Calu3 (cell line): ENCODE data around the gene RPS6KA4. TPM values are rescaled to one million over a fixed set of nuclear protein-coding genes. Genes with fewer than 3 reads are reported as not detected.
A peak's percentile ranks its signal among the peaks of the same experiment; 100 is the strongest.

Source experiments
- BruUV-seq: library from RNA; stranded (reverse); fragments of 400-500 nt; replicated peaks from 2 replicates; lab custom pipeline; 2021; lab: Mats Ljungman, UMichigan
- CTCF ChIA-PET: fragments of 300-600 bp; sonication (Branson Sonifier 250); formaldehyde crosslinking; loops from one replicate; lab custom pipeline; 2022; ENCODE audit warnings: antibody characterized with exemption; lab: Charles Lee
- DNase-seq: peaks from one replicate; pipeline ENCODE4 v3.0.0; 2022
- H3K27ac Mint-ChIP-seq: one replicate; pipeline ENCODE4 v1.8.0; 2022; ENCODE audit warnings: mixed read lengths; ENCODE audit not compliant: unreplicated experiment
- H3K27me3 Mint-ChIP-seq: one replicate; pipeline ENCODE4 v1.8.0; 2022; ENCODE audit warnings: mixed read lengths; ENCODE audit not compliant: unreplicated experiment
- H3K36me3 Mint-ChIP-seq: one replicate; pipeline ENCODE4 v1.8.0; 2022; ENCODE audit warnings: mild to moderate bottlenecking, moderate library complexity, mixed read lengths; ENCODE audit not compliant: insufficient read depth, unreplicated experiment
- H3K4me1 Mint-ChIP-seq: one replicate; pipeline ENCODE4 v1.8.0; 2022; ENCODE audit warnings: mild to moderate bottlenecking, low read depth, mixed read lengths; ENCODE audit not compliant: unreplicated experiment
- H3K4me3 Mint-ChIP-seq: one replicate; pipeline ENCODE4 v1.8.0; 2022; ENCODE audit warnings: mild to moderate bottlenecking, low read depth, moderate library complexity, mixed read lengths; ENCODE audit not compliant: unreplicated experiment
- H3K9me3 Mint-ChIP-seq: one replicate; pipeline ENCODE4 v1.8.0; 2022; ENCODE audit warnings: low read depth, mixed read lengths; ENCODE audit not compliant: unreplicated experiment
- intact Hi-C: fragments of 100-400 bp; cut with micrococcal nuclease; formaldehyde crosslinking; loops from one replicate; pipeline ENCODE4 v1.10.0; 2022; ENCODE audit not compliant: unreplicated experiment
- total RNA-seq: library from RNA; stranded (reverse); gene quantifications from 2 replicates; pipeline ENCODE4 v1.2.3, GENCODE V29; 2022
- TF ChIP-seq, protein P1 (sequence below): fragments of 200-600 bp; IDR thresholded peaks from one replicate; pipeline ENCODE4 v1.8.0; 2022; ENCODE audit warnings: antibody characterized with exemption; ENCODE audit not compliant: unreplicated experiment

The RPS6KA4 gene
- total RNA-seq, 1 experiment from 2014 or later = 46.0 TPM

DNA sequence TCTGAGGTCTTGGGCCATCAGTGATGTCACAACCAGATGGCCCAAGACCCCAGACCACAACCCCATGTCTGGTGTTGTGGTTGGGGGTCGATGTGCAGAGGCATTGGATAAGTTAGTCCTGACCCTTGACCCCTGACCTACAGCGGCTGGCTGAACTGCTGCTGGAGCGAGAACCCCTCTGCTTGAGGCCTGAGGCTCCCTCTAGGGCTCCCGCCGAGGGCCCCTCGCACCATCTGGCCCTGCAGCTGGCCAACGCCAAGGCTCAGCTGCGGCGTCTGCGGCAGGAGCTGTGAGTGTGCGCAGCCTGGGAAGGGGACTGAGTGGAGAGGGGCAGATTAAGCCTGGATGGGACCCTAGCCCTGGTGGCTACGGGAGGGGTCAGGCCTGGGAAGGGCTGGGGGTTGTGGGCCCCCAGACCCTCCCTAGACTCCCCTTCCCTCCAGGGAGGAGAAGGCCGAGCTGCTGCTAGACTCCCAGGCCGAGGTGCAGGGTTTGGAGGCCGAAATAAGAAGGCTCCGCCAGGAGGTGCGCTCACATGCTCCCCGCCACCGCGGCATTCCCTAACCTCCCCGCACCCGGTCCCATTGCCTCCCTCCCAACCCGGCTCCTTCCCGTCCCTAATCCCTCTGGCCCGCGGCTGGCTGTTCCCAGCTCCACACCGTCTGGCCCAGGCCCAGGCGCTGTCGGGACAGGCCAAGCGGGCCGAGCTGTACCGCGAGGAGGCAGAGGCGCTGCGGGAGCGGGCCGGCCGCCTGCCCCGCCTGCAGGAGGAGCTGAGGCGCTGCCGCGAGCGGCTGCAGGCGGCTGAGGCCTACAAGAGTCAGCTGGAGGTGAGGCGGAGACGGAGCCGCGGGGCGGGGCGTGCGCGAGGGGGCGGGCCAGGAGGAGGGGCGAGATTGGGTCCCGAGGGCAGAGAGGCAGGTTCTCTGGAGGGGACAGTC is 16.8 kb upstream of the RPS6KA4 start:
- Mint-ChIP-seq H3K27ac (no peak overlapping the region), H3K9me3 (no peaks in the 10 kb centered on the region), H3K4me1 (peaks cover 3% of the 10 kb centered on the region), H3K27me3 (no peaks in the 10 kb centered on the region), H3K36me3 (no peaks in the 10 kb centered on the region), H3K4me3 (peak overlapping the region; percentile 52)
- intact Hi-C loops = no loop called here
- TF ChIP-seq, protein P1, sequence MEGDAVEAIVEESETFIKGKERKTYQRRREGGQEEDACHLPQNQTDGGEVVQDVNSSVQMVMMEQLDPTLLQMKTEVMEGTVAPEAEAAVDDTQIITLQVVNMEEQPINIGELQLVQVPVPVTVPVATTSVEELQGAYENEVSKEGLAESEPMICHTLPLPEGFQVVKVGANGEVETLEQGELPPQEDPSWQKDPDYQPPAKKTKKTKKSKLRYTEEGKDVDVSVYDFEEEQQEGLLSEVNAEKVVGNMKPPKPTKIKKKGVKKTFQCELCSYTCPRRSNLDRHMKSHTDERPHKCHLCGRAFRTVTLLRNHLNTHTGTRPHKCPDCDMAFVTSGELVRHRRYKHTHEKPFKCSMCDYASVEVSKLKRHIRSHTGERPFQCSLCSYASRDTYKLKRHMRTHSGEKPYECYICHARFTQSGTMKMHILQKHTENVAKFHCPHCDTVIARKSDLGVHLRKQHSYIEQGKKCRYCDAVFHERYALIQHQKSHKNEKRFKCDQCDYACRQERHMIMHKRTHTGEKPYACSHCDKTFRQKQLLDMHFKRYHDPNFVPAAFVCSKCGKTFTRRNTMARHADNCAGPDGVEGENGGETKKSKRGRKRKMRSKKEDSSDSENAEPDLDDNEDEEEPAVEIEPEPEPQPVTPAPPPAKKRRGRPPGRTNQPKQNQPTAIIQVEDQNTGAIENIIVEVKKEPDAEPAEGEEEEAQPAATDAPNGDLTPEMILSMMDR = peak; percentile 36
- peak; percentile 96 for DNase-seq
- CTCF ChIA-PET = interaction anchor here (0.8 to 2.3 kb wide), 6 partner anchors 10 to 107 kb away, joined by 3 to 27 read pairs (median 8); partner anchors contain the start of genes PRDX5 and TRMT112
- no TSS peak for BruUV-seq

DNA sequence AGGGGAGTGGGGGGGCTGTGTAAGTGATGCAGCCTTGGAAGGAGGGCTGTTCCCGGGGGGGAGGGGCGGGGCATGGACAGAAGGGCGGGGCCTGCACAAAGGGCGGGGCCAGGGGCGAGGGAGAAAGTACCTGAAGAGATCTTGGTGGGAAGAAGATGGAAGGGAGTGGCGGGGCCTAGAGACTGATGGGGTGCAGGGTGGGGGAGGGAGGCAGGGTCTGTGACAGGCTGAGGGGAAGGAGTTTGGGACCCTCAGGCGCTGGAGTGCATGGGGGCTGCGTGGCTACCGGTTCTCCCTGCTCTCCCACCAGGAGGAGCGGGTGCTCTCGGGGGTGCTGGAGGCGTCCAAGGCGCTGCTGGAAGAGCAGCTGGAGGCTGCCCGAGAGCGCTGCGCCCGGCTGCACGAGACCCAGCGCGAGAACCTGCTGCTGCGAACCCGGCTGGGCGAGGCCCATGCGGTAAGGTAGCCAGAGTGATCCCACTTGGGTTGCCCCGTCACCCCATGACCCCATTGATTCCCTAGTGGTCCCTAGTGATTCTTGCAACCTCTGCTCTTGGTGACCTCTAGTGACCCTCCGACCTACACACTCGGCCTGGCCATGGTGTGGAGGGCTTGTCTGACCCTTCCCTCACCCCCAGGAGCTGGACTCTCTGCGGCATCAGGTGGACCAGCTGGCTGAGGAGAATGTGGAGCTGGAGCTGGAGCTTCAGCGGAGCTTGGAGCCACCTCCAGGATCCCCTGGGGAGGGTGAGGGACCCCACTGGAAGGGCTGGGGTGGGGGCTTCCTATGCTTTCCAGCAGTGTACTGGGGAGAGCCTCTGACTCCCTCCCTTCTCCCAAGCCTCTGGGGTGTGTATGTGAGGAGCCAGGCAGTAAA is 15.9 kb upstream of the RPS6KA4 start:
- Mint-ChIP-seq H3K27ac (no peak overlapping the region), H3K36me3 (no peaks in the 10 kb centered on the region), H3K4me3 (peak overlapping the region; percentile 52), H3K4me1 (peaks cover 9% of the 10 kb centered on the region), H3K27me3 (no peaks in the 10 kb centered on the region), H3K9me3 (no peaks in the 10 kb centered on the region)
- no peak for DNase-seq
- CTCF ChIA-PET = interaction anchor here (0.8 to 2.3 kb wide), 6 partner anchors 9 to 106 kb away, joined by 3 to 27 read pairs (median 8); partner anchors contain the start of genes PRDX5 and TRMT112
- TF ChIP-seq, protein P1 = no peak
- BruUV-seq = no TSS peak
- intact Hi-C loops = no loop called here

DNA sequence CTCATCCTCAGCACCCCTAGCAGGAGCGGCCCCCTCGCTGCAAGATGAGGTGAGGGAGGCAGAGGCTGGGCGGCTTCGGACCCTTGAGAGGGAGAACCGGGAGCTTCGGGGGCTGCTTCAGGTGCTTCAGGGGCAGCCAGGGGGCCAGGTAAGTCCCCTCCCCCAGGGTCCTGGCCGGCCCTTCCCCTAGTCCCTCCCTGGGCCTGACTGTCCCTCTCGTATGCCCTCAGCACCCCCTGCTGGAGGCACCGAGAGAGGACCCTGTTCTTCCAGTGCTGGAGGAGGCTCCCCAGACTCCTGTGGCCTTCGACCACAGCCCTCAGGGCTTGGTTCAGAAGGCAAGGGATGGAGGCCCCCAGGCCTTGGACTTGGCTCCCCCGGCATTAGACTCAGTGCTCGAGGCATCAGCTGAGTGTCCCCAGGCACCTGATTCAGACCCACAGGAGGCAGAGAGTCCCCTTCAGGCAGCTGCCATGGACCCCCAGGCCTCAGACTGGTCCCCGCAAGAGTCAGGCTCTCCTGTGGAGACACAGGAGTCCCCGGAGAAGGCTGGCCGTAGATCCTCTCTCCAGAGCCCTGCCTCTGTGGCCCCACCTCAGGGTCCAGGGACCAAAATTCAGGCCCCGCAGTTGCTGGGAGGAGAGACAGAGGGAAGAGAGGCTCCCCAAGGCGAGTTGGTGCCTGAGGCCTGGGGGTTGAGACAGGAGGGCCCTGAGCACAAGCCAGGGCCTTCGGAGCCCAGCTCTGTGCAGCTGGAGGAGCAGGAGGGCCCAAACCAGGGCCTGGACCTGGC is 15.0 kb upstream of the RPS6KA4 start:
- CTCF ChIA-PET = interaction anchor here (0.8 to 2.3 kb wide), 2 partner anchors 11 to 38 kb away, joined by 3 to 22 read pairs; partner anchors contain the start of gene ESRRA
- TF ChIP-seq, protein P1 = peak; percentile 27
- Mint-ChIP-seq H3K9me3 (no peaks in the 10 kb centered on the region), H3K4me3 (no peak overlapping the region), H3K4me1 (peaks cover 9% of the 10 kb centered on the region), H3K27me3 (no peaks in the 10 kb centered on the region), H3K27ac (no peak overlapping the region), H3K36me3 (no peaks in the 10 kb centered on the region)
- intact Hi-C loops = no loop called here
- BruUV-seq = no TSS peak
- DNase-seq = peak; percentile 54
